ENCODE measurements around the gene MORN5. TPM values are rescaled to one million over a fixed set of nuclear protein-coding genes. Genes with fewer than 3 reads are reported as not detected.

The MORN5 gene
- total RNA-seq, 1 donor from 2014 or later = not detected

DNA sequence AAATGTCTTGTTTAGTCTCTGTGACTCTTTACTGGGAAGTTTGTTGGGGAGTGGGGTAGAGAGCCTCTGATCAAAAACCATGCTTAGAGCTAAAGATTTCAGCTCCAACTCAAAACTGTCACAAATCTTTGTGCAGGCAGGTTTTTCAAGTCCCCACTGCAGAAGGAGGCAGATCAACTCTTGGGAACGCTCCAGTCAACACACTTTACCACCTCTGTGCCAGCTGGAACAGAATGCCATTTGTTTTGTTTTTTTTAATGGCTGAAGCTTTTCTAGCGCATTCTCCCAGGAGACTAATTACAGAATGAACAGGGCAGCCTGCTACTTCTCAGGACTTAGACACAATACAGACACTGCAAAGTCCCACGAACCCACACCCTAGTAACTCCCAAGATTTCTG is 87.0 kb downstream of the MORN5 start:
- TF ChIP-seq CTCF (IDR thresholded peaks at IDR 0.05) = no peak
- no peaks in the 10 kb centered on the region for H3K9me3 Mint-ChIP-seq (ENCODE audit: unreplicated experiment)
- no peaks in the 10 kb centered on the region for H3K4me1 Mint-ChIP-seq (ENCODE audit: unreplicated experiment)
- H3K27ac Mint-ChIP-seq (ENCODE audit: unreplicated experiment) = no peak overlapping the region
- no peaks in the 10 kb centered on the region for H3K27me3 Mint-ChIP-seq (ENCODE audit: unreplicated experiment)
- H3K36me3 Mint-ChIP-seq (ENCODE audit: unreplicated experiment) = peaks cover 60% of the 10 kb centered on the region
- H3K4me3 Mint-ChIP-seq (ENCODE audit: unreplicated experiment) = no peak overlapping the region
- DNase-seq (ENCODE audit: extremely low spot score, unreplicated experiment) = no peak

GRCh38 chr9:122248448-122248865 is 88.7 kb downstream of the MORN5 start:
- Mint-ChIP-seq H3K27ac (ENCODE audit: unreplicated experiment) (no peak overlapping the region), H3K9me3 (ENCODE audit: unreplicated experiment) (no peaks in the 10 kb centered on the region), H3K27me3 (ENCODE audit: unreplicated experiment) (no peaks in the 10 kb centered on the region), H3K4me1 (ENCODE audit: unreplicated experiment) (peaks cover 3% of the 10 kb centered on the region), H3K36me3 (ENCODE audit: unreplicated experiment) (peaks cover 52% of the 10 kb centered on the region), H3K4me3 (ENCODE audit: unreplicated experiment) (no peak overlapping the region)
- DNase-seq (ENCODE audit: extremely low spot score, unreplicated experiment) = no peak
- no peak for TF ChIP-seq CTCF (IDR thresholded peaks at IDR 0.05)

Small RNA genes within 50 kb of the gene (microRNA-seq; reads per million reads assigned to microRNA genes)
- not detected for gene MIR4478 (ENCODE audit: unreplicated experiment)

Other genes with a start within 250 kb of the MORN5 start
- gene TTLL11, start 66.6 kb upstream of the MORN5 start, total RNA-seq = 6.0 and 7.9 TPM in 2 replicates
- gene NDUFA8, start 129 bp upstream of the MORN5 start, total RNA-seq = 48.5 and 50.9 TPM in 2 replicates
- not detected in 2 replicates for gene LHX6, start 69.0 kb downstream of the MORN5 start, total RNA-seq
- 23.2 and 24.2 TPM in 2 replicates for gene RBM18, start 104.9 kb downstream of the MORN5 start, total RNA-seq
- gene MRRF, start 105.0 kb downstream of the MORN5 start, total RNA-seq = 26.0 and 26.6 TPM in 2 replicates
- 2.5 and 3.1 TPM in 2 replicates for gene PTGS1, start 211.1 kb downstream of the MORN5 start, total RNA-seq

Measured in osteocyte (in vitro differentiated cells).